SK-N-MC (cell line): ENCODE data around the gene TMEM145.
A peak's percentile ranks its signal among the peaks of the same experiment; 100 is the strongest.

Source experiments
- EZH2 ChIP-seq: fragments of 200-600 bp; sonication (generic); IDR thresholded peaks from one replicate; pipeline ENCODE4 v1.6.1; 2017; ENCODE audit warnings: antibody characterized with exemption
- FOXP2 ChIP-seq: optimal IDR thresholded peaks from 2 replicates; pipeline ENCODE3; 2011; ENCODE audit warnings: mild to moderate bottlenecking, moderate library complexity; ENCODE audit not compliant: insufficient read depth; ENCODE audit errors: extremely low read length, control extremely low read depth
- POLR2AphosphoS5 ChIP-seq: IDR thresholded peaks from 2 replicates; pipeline ENCODE4 v1.6.1; 2012; ENCODE audit warnings: mild to moderate bottlenecking, low read depth, low read length, borderline replicate concordance

GRCh38 chr19:42295831-42296525 lies 17.1 kb upstream of the TMEM145 start:
- TF ChIP-seq POLR2AphosphoS5 = peak; percentile 75
- no peak for TF ChIP-seq EZH2
- no peak for TF ChIP-seq FOXP2
